IPS-NIHi11 (cell line): Measurements from ENCODE around the gene REXO1.

Source experiments
- DNase-seq: peaks from one replicate; pipeline ENCODE4 v3.0.0; 2012; ENCODE audit warnings: mixed read lengths, low spot score

REXO1 gene

GRCh38 chr19:1766800-1767352 lies 81.4 kb downstream of the REXO1 start:
- DNase-seq: no peak

GRCh38 chr19:1765904-1766799 lies 82.1 kb downstream of the REXO1 start:
- DNase-seq: no peak
